H9 (cell line): ENCODE results near the gene COTL1. TPM values are rescaled to one million over a fixed set of nuclear protein-coding genes. Genes with fewer than 3 reads are reported as not detected.

Experiments used
- DNase-seq: peaks from one replicate; pipeline ENCODE4 v3.0.0-alpha.2; 2017
- H2AFZ ChIP-seq: one replicate; pipeline ENCODE4 v1.6.1; 2013; ENCODE audit warnings: mild to moderate bottlenecking, low read length, control low read depth, moderate library complexity
- H2AK5ac ChIP-seq: 2 replicates; pipeline ENCODE4 v1.6.1; 2013; ENCODE audit warnings: low read length, control low read depth, mixed read lengths; ENCODE audit not compliant: insufficient read length
- H2BK120ac ChIP-seq: one replicate; pipeline ENCODE4 v1.6.1; 2013; ENCODE audit warnings: low read depth, mild to moderate bottlenecking, low read length, control low read depth, inconsistent platforms; ENCODE audit not compliant: poor library complexity, severe bottlenecking
- H2BK12ac ChIP-seq: 2 replicates; pipeline ENCODE4 v1.6.1; 2013; ENCODE audit warnings: low read length, control low read depth, mixed read lengths, low read depth; ENCODE audit not compliant: insufficient read length
- H2BK15ac ChIP-seq: 2 replicates; pipeline ENCODE4 v1.6.1; 2013; ENCODE audit warnings: low read depth, low read length, control low read depth
- H2BK20ac ChIP-seq: one replicate; pipeline ENCODE4 v1.6.1; 2013; ENCODE audit warnings: low read depth, mild to moderate bottlenecking, low read length, control low read depth, inconsistent platforms; ENCODE audit not compliant: poor library complexity, severe bottlenecking
- H2BK5ac ChIP-seq: 2 replicates; pipeline ENCODE4 v1.6.1; 2013; ENCODE audit warnings: low read length, control low read depth, mixed read lengths; ENCODE audit not compliant: insufficient read length
- H3K14ac ChIP-seq: 2 replicates; pipeline ENCODE4 v1.6.1; 2013; ENCODE audit warnings: low read length, control low read depth; ENCODE audit not compliant: insufficient read depth
- H3K18ac ChIP-seq: 2 replicates; pipeline ENCODE4 v1.6.1; 2013; ENCODE audit warnings: low read depth, mild to moderate bottlenecking, mixed read lengths, low read length, control low read depth; ENCODE audit not compliant: insufficient read length
- H3K23ac ChIP-seq: 2 replicates; pipeline ENCODE4 v1.6.1; 2013; ENCODE audit warnings: low read length, control low read depth, mixed read lengths, low read depth; ENCODE audit not compliant: insufficient read length
- H3K23me2 ChIP-seq: 2 replicates; pipeline ENCODE4 v1.6.1; 2013; ENCODE audit warnings: low read depth, mild to moderate bottlenecking, mixed read lengths, low read length, control low read depth; ENCODE audit not compliant: insufficient read length, poor library complexity, severe bottlenecking
- H3K27ac ChIP-seq: 2 replicates; pipeline ENCODE4 v1.5.1; 2013; ENCODE audit warnings: low read length, control low read depth, mixed read lengths, low read depth; ENCODE audit not compliant: insufficient read length
- H3K27me3 ChIP-seq: 2 replicates; pipeline ENCODE4 v1.6.1; 2013; ENCODE audit warnings: low read length, control low read depth, inconsistent platforms; ENCODE audit not compliant: insufficient read depth
- H3K4ac ChIP-seq: 2 replicates; pipeline ENCODE4 v1.6.1; 2013; ENCODE audit warnings: low read depth, mild to moderate bottlenecking, control low read depth, inconsistent platforms, low read length, moderate library complexity
- H3K4me1 ChIP-seq: 2 replicates; pipeline ENCODE4 v1.6.1; 2013; ENCODE audit warnings: low read length, control low read depth, inconsistent platforms; ENCODE audit not compliant: insufficient read depth
- H3K4me2 ChIP-seq: 2 replicates; pipeline ENCODE4 v1.6.1; 2013; ENCODE audit warnings: low read length, control low read depth, mixed read lengths; ENCODE audit not compliant: insufficient read length, insufficient read depth
- H3K56ac ChIP-seq: 2 replicates; pipeline ENCODE4 v1.6.1; 2013; ENCODE audit warnings: low read depth, mild to moderate bottlenecking, mixed read lengths, low read length, control low read depth; ENCODE audit not compliant: insufficient read length
- H3K79me1 ChIP-seq: 2 replicates; pipeline ENCODE4 v1.6.1; 2013; ENCODE audit warnings: low read depth, mild to moderate bottlenecking, moderate library complexity, low read length, control low read depth, inconsistent platforms; ENCODE audit not compliant: insufficient read depth, poor library complexity, severe bottlenecking
- H3K79me2 ChIP-seq: 2 replicates; pipeline ENCODE4 v1.6.1; 2013; ENCODE audit warnings: low read length, control low read depth, inconsistent platforms; ENCODE audit not compliant: insufficient read depth
- H3K9ac ChIP-seq: 2 replicates; pipeline ENCODE4 v1.6.1; 2013; ENCODE audit warnings: low read length, control low read depth, mixed read lengths; ENCODE audit not compliant: insufficient read length; ENCODE audit errors: extremely low read depth
- H3K9me3 ChIP-seq: one replicate; pipeline ENCODE4 v1.6.1; 2013; ENCODE audit warnings: low read depth, low read length, inconsistent platforms; ENCODE audit not compliant: control insufficient read depth
- H3T11ph ChIP-seq: one replicate; pipeline ENCODE4 v1.6.1; 2013; ENCODE audit warnings: mild to moderate bottlenecking, low read length, control low read depth, inconsistent platforms
- H4K20me1 ChIP-seq: one replicate; pipeline ENCODE4 v1.6.1; 2013; ENCODE audit not compliant: control insufficient read depth, insufficient read length, insufficient read depth
- H4K5ac ChIP-seq: 2 replicates; pipeline ENCODE4 v1.6.1; 2013; ENCODE audit warnings: low read depth, mild to moderate bottlenecking, mixed read lengths, low read length, control low read depth; ENCODE audit not compliant: insufficient read length
- H4K8ac ChIP-seq: replicated peaks from 2 replicates; pipeline ENCODE4 v1.6.1; 2013; ENCODE audit warnings: low read length, control low read depth, mixed read lengths, low read depth; ENCODE audit not compliant: insufficient read length
- H4K91ac ChIP-seq: 2 replicates; pipeline ENCODE4 v1.6.1; 2013; ENCODE audit warnings: low read depth, mild to moderate bottlenecking, moderate library complexity, mixed read lengths, low read length, control low read depth; ENCODE audit not compliant: insufficient read length
- H3K27ac Mint-ChIP-seq, 3 experiments: 2 replicates in 2 of 3; 3 replicates in 1 of 3; pipeline ENCODE4 v1.8.0; 2020 to 2021; ENCODE audit warnings: mixed read lengths in 3 of 3, mild to moderate bottlenecking in 1 of 3, moderate library complexity in 1 of 3
- H3K27me3 Mint-ChIP-seq: 2 replicates; pipeline ENCODE4 v1.8.0; 2021; ENCODE audit warnings: low read depth, mild to moderate bottlenecking, moderate library complexity, mixed read lengths
- H3K36me3 Mint-ChIP-seq, 3 experiments: 2 replicates in 2 of 3; 3 replicates in 1 of 3; pipeline ENCODE4 v1.8.0; 2020 to 2021; ENCODE audit warnings: low read depth in 3 of 3, mixed read lengths in 3 of 3; ENCODE audit not compliant: insufficient read depth in 1 of 3
- H3K4me1 Mint-ChIP-seq, 2 experiments: 2 replicates each; pipeline ENCODE4 v1.8.0; 2020; ENCODE audit warnings: mixed read lengths in 2 of 2
- H3K4me3 Mint-ChIP-seq, 2 experiments: 2 replicates in 1 of 2; 3 replicates in 1 of 2; pipeline ENCODE4 v1.8.0; 2020 to 2021; ENCODE audit warnings: mild to moderate bottlenecking in 2 of 2, mixed read lengths in 2 of 2, moderate library complexity in 1 of 2
- H3K9me3 Mint-ChIP-seq, 2 experiments: 2 replicates in 1 of 2; 3 replicates in 1 of 2; pipeline ENCODE4 v1.8.0; 2020; ENCODE audit warnings: mild to moderate bottlenecking in 2 of 2, mixed read lengths in 2 of 2, moderate library complexity in 1 of 2
- CTCF ChIP-seq: fragments of 200-600 bp; sonication (generic); conservative IDR thresholded peaks from 3 replicates; pipeline ENCODE4 v1.8.0; 2021; ENCODE audit warnings: antibody characterized with exemption, mild to moderate bottlenecking
- WGBS: extraction: QIAGEN DNeasy Blood & Tissue Kit; methylation state at CpG from one replicate; pipeline ENCODE4 v1.1.7; 2013; ENCODE audit warnings: missing lambda C conversion rate, low lambda C conversion rate, mixed read lengths; ENCODE audit not compliant: insufficient read length; ENCODE audit errors: extremely low coverage; 5-methylcytosine and 5-hydroxymethylcytosine counted together
- total RNA-seq: library from RNA; stranded (reverse); gene quantifications from 2 replicates; pipeline ENCODE4 v1.2.1, GENCODE V29; 2021

The COTL1 gene
- total RNA-seq, 1 experiment from 2014 or later = 81.4 TPM

- peaks cover 4% of the 10 kb centered on the region; the same call in 1 of the 2 replicates for H3K4me1 ChIP-seq
- no peak overlapping the region for H2AFZ ChIP-seq
- H3K27me3 ChIP-seq = no peaks in the 10 kb centered on the region
- H3K23me2 ChIP-seq = no peaks in the 10 kb centered on the region
- peaks cover 3% of the 10 kb centered on the region; the same call in 1 of the 2 replicates for H3K79me2 ChIP-seq
- Mint-ChIP-seq H3K4me3 (no peak overlapping the region; a peak in 1 of 5 replicates), H3K27ac (peak overlapping the region in 2 of 3 experiments; percentile 24 to 70; a peak in 1 of 7 replicates), H3K9me3 (peaks cover 5 to 7% of the 10 kb centered on the region in 2 experiments; a peak in 3 of 5 replicates), H3K36me3 (peaks cover 9 to 15% (median 12%) of the 10 kb centered on the region in 3 experiments), H3K27me3 (peaks cover 4% of the 10 kb centered on the region), H3K4me1 (peaks cover 44 to 55% of the 10 kb centered on the region in 2 experiments)
- no peak overlapping the region for H4K91ac ChIP-seq
- no peak overlapping the region for H2AK5ac ChIP-seq
- no CpG with 5 or more reads among the region's 23 CpGs for WGBS
- no peak overlapping the region for H3K9ac ChIP-seq
- TF ChIP-seq CTCF = no peak
- H3K18ac ChIP-seq = no peak overlapping the region
- H2BK15ac ChIP-seq = no peak overlapping the region
- DNase-seq = no peak
- H3K4me2 ChIP-seq = no peak overlapping the region
- H3K23ac ChIP-seq = no peak overlapping the region
- no peak overlapping the region for H4K5ac ChIP-seq
- H3T11ph ChIP-seq = no peak overlapping the region
- H3K79me1 ChIP-seq = peaks cover 3% of the 10 kb centered on the region
- no peak overlapping the region; the same call in 1 of the 2 replicates for H3K14ac ChIP-seq
- H4K8ac ChIP-seq = no peak overlapping the region
- no peaks in the 10 kb centered on the region for H4K20me1 ChIP-seq
- H3K27ac ChIP-seq = no peak overlapping the region
- H3K9me3 ChIP-seq = no peaks in the 10 kb centered on the region
- H3K56ac ChIP-seq = no peak overlapping the region
- H2BK20ac ChIP-seq = no peak overlapping the region
- H3K4ac ChIP-seq = no peak overlapping the region
- no peak overlapping the region for H2BK120ac ChIP-seq
- H2BK5ac ChIP-seq = no peak overlapping the region
- H2BK12ac ChIP-seq = no peak overlapping the region
Measured at GRCh38 chr16:84603140-84603816, 14.6 kb downstream of the COTL1 start.
